GM23248 (cell line): ENCODE measurements around the gene SNIP1. TPM values are rescaled to one million over a fixed set of nuclear protein-coding genes. Genes with fewer than 3 reads are reported as not detected.
"Not testable (repeated sequence)": the region's sequence is repeated elsewhere in the genome, so short reads cannot be mapped to it uniquely, and the experiment has no call there.

Experiments
- DNase-seq: peaks from one replicate; pipeline ENCODE4 v3.0.0-alpha.2; 2015
- H2AFZ ChIP-seq: fragments of 200-600 bp; sonication (generic); 2 replicates; pipeline ENCODE4 v1.6.1; 2016; ENCODE audit warnings: antibody characterized with exemption
- H3F3A ChIP-seq: fragments of 200-600 bp; sonication (generic); 2 replicates; pipeline ENCODE4 v1.6.1; 2016; ENCODE audit warnings: mild to moderate bottlenecking, antibody characterized with exemption, mixed run types; ENCODE audit not compliant: insufficient read depth
- H3K27ac ChIP-seq: fragments of 200-600 bp; sonication (generic); 2 replicates; pipeline ENCODE4 v1.5.1; 2016; ENCODE audit warnings: mild to moderate bottlenecking
- H3K27me3 ChIP-seq: fragments of 200-600 bp; sonication (generic); replicated peaks from 2 replicates; pipeline ENCODE4 v1.6.1; 2016; ENCODE audit warnings: mild to moderate bottlenecking; ENCODE audit not compliant: insufficient read depth
- H3K36me3 ChIP-seq: fragments of 200-600 bp; sonication (generic); 2 replicates; pipeline ENCODE4 v1.6.1; 2016; ENCODE audit warnings: low read depth, mild to moderate bottlenecking
- H3K4me1 ChIP-seq: fragments of 200-600 bp; sonication (generic); 2 replicates; pipeline ENCODE4 v1.6.1; 2016; ENCODE audit warnings: mild to moderate bottlenecking; ENCODE audit not compliant: insufficient read depth
- H3K4me2 ChIP-seq: fragments of 200-600 bp; sonication (generic); one replicate; pipeline ENCODE4 v1.6.1; 2016; ENCODE audit warnings: mild to moderate bottlenecking; ENCODE audit not compliant: unreplicated experiment
- H3K4me3 ChIP-seq: fragments of 200-600 bp; sonication (generic); 2 replicates; pipeline ENCODE4 v1.5.1; 2016; ENCODE audit warnings: mild to moderate bottlenecking
- H3K79me2 ChIP-seq: fragments of 200-600 bp; sonication (generic); 2 replicates; pipeline ENCODE4 v1.6.1; 2016; ENCODE audit warnings: mild to moderate bottlenecking; ENCODE audit not compliant: insufficient read depth
- H3K9ac ChIP-seq: fragments of 200-600 bp; sonication (generic); 2 replicates; pipeline ENCODE4 v1.6.1; 2016; ENCODE audit warnings: mild to moderate bottlenecking
- H3K9me2 ChIP-seq: fragments of 200-600 bp; sonication (generic); 2 replicates; pipeline ENCODE4 v1.6.1; 2016; ENCODE audit warnings: mixed run types, mild to moderate bottlenecking, moderate library complexity; ENCODE audit not compliant: insufficient read depth
- H3K9me3 ChIP-seq: fragments of 200-600 bp; sonication (generic); one replicate; pipeline ENCODE4 v1.6.1; 2017; ENCODE audit warnings: low read depth
- H4K20me1 ChIP-seq: fragments of 200-600 bp; sonication (generic); 2 replicates; pipeline ENCODE4 v1.6.0; 2016; ENCODE audit not compliant: insufficient read depth
- EZH2 ChIP-seq: fragments of 200-600 bp; sonication (generic); IDR thresholded peaks from 2 replicates; pipeline ENCODE4 v1.6.1; 2018; ENCODE audit warnings: antibody characterized with exemption, mild to moderate bottlenecking; ENCODE audit not compliant: insufficient read depth, poor library complexity, severe bottlenecking
- EZH2phosphoT487 ChIP-seq: fragments of 200-600 bp; sonication (generic); IDR thresholded peaks from 2 replicates; pipeline ENCODE4 v1.6.1; 2018; ENCODE audit warnings: antibody characterized with exemption, moderate library complexity, mild to moderate bottlenecking, low read depth; ENCODE audit not compliant: insufficient read depth
- WGBS, 2 experiments: methylation state at CpG; one replicate each; pipeline ENCODE4 v1.1.6; 2015 to 2017; ENCODE audit warnings: low lambda C conversion rate in 2 of 2, low coverage in 1 of 2; ENCODE audit errors: missing lambda C conversion rate in 2 of 2; 5-methylcytosine and 5-hydroxymethylcytosine counted together
- in situ Hi-C: fragments of 300-500 bp; cut with MboI; formaldehyde crosslinking; loops from 2 replicates; pipeline ENCODE4 v1.15.0; 2020
- polyA plus RNA-seq: library from polyadenylated mRNA; unstranded; fragments of >200 nt; fragmentation: Nextera tagmentation; extraction: Ambion mirVana; gene quantifications from 2 replicates; pipeline ENCODE4 v1.2.1, GENCODE V29; 2016
- total RNA-seq: library from RNA; depleted of rRNA; stranded (reverse); fragments of >200 nt; shearing (Covaris generic); gene quantifications from 2 replicates; pipeline ENCODE4 v1.2.3, GENCODE V29; 2014

The SNIP1 gene
- total and polyA plus RNA-seq, 2 experiments from 2014 or later = 7.4 to 12.4 TPM

DNA sequence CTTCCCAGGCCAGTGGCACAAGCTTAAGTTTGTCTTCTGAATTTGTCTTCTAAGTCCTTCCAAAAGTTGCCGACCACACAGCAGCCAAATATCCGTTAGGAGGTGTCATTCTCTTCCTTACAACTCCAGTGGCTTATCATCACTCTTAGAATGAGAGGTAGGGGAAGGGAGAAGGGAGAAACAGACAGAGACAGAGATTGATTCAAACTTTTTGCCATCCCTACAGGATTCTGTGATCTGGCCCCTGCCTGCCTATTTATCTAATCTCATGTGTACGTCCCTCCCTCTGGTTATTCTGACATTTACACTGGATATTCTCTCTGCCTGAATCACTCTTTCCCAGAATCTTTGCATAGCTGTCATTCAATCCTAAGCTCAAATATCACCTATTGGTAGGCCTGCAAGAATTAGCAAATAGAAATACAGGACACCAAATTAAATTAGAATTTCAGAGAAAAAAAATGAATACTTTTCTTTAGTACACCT is 42.1 kb upstream of the SNIP1 start:
- 3% methylated on average over 3 of the region's 3 CpGs for WGBS, 2 experiments
- no peak for DNase-seq
- TF ChIP-seq EZH2 (no peak), EZH2phosphoT487 (no peak)
- Histone ChIP-seq H3K4me1 (peaks cover 20% of the 10 kb centered on the region), H3K79me2 (peaks cover 45% of the 10 kb centered on the region), H4K20me1 (no peaks in the 10 kb centered on the region), H3K9ac (peak overlapping the region; percentile 94), H3K9me2 (no peaks in the 10 kb centered on the region), H3K27ac (peak overlapping the region; percentile 96), H3K27me3 (no peaks in the 10 kb centered on the region), H3K9me3 (no peaks in the 10 kb centered on the region), H3K4me3 (peak overlapping the region; percentile 99), H3F3A (peaks cover 9% of the 10 kb centered on the region; the same call in 1 of the 2 replicates), H2AFZ (peak overlapping the region; percentile 98), H3K4me2 (peak overlapping the region; percentile 100), H3K36me3 (peaks cover 19% of the 10 kb centered on the region)
- in situ Hi-C loops = no loop called here

- Histone ChIP-seq H3K9me2 (no peaks in the 10 kb centered on the region), H3K36me3 (peaks cover 24% of the 10 kb centered on the region), H3K4me3 (peak within 1 kb of the TSS; percentile 99), H3K9me3 (no peaks in the 10 kb centered on the region), H3K27me3 (no peaks in the 10 kb centered on the region), H4K20me1 (no peaks in the 10 kb centered on the region), H3K9ac (peak within 1 kb of the TSS; percentile 94), H3K27ac (peak within 1 kb of the TSS; percentile 96), H3K4me1 (peaks cover 20% of the 10 kb centered on the region), H2AFZ (peak within 1 kb of the TSS; percentile 98), H3K79me2 (peaks cover 51% of the 10 kb centered on the region), H3K4me2 (peak within 1 kb of the TSS; percentile 100), H3F3A (peaks cover 9% of the 10 kb centered on the region; the same call in 1 of the 2 replicates)
- TF ChIP-seq EZH2phosphoT487 = no peak
- TF ChIP-seq EZH2 = no peak
- in situ Hi-C loops = no loop called here
- 1% methylated on average over 49 to 51 of the region's 51 CpGs for WGBS, 2 experiments
- peak; percentile 100 for DNase-seq
Observed at GRCh38 chr1:37595440-37596181, 41.5 kb upstream of the SNIP1 start, which contains the start of gene GNL2. GNL2 (minus strand) TSS chr1:37595937; CDS start chr1:37595822, 115 bp downstream.

DNA sequence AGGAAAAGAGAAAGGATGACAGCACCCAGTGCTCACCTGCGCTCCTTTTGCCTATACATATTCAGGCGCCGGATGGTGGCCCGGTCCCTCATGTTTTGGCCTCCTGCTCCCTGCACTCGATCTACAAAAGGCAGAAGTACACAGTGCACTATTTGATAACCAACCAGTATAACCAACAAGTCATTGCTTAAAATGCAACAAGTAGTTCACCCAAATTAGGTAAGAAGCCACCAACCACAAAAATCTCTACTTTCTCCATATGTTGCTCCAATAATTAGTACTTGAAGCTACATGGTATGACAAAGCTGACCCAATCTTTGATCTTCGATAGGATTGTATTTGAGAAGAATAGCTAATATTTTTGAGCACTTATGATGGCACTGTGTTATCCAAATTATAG is 39.6 kb upstream of the SNIP1 start:
- no peak overlapping the region for H3K9ac ChIP-seq
- H3K79me2 ChIP-seq = peaks cover 70% of the 10 kb centered on the region
- H3K4me3 ChIP-seq = peak overlapping the region; percentile 99
- H3K9me2 ChIP-seq = no peaks in the 10 kb centered on the region
- no peak for TF ChIP-seq EZH2
- no peak for TF ChIP-seq EZH2phosphoT487
- peaks cover 35% of the 10 kb centered on the region for H3K36me3 ChIP-seq
- H3K4me2 ChIP-seq = peak overlapping the region; percentile 98
- no peak for DNase-seq
- in situ Hi-C loops = no loop called here
- peaks cover 9% of the 10 kb centered on the region; the same call in 1 of the 2 replicates for H3F3A ChIP-seq
- H3K4me1 ChIP-seq = peaks cover 20% of the 10 kb centered on the region
- no peaks in the 10 kb centered on the region for H4K20me1 ChIP-seq
- no peaks in the 10 kb centered on the region for H3K27me3 ChIP-seq
- no peaks in the 10 kb centered on the region for H3K9me3 ChIP-seq
- H2AFZ ChIP-seq = no peak overlapping the region
- H3K27ac ChIP-seq = no peak overlapping the region
- WGBS, 2 experiments = 94% methylated on average over 6 of the region's 6 CpGs

DNA sequence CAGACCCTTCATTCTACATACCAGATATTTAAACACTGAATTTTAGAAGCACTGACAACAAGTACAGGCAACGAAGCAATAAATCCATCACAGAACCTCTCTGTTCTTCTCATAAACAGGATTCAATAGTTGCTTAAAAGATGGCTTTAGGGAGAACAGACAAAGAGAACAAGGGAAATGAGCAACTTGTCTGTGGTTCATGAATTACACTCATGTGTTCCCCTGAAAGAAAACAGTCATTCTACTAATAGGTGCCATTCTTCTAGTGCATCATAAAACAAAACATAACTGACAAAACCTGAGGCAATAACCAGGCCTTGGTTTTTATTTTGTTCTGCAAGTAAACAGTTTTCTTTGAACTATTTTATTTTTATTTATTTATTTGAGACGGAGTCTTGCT is 34.8 kb upstream of the SNIP1 start:
- Histone ChIP-seq H3K9ac (no peak overlapping the region), H3K27ac (no peak overlapping the region), H3K4me2 (no peak overlapping the region), H4K20me1 (no peaks in the 10 kb centered on the region), H3F3A (0 out of 2 replicates have a peak, but pooled peaks cover 5% of the 10 kb centered on the region), H2AFZ (no peak overlapping the region), H3K4me1 (peaks cover 4% of the 10 kb centered on the region), H3K4me3 (no peak overlapping the region), H3K27me3 (no peaks in the 10 kb centered on the region), H3K79me2 (peaks cover 96% of the 10 kb centered on the region), H3K36me3 (peaks cover 70% of the 10 kb centered on the region), H3K9me2 (no peaks in the 10 kb centered on the region), H3K9me3 (no peaks in the 10 kb centered on the region)
- TF ChIP-seq EZH2phosphoT487 = no peak
- TF ChIP-seq EZH2 = no peak
- WGBS, 2 experiments = 96 to 100% methylated on average over 2 of the region's 2 CpGs
- no peak for DNase-seq
- in situ Hi-C loops = no loop called here

GRCh38 chr1:37584544-37584943 is 30.5 kb upstream of the SNIP1 start:
- Histone ChIP-seq H3K79me2 (peaks cover 93% of the 10 kb centered on the region), H3F3A (peaks cover 26% of the 10 kb centered on the region; the same call in 1 of the 2 replicates), H3K36me3 (peaks cover 81% of the 10 kb centered on the region)
- H3K4me3 ChIP-seq, H3K4me1 ChIP-seq, H3K27ac ChIP-seq, DNase-seq, H2AFZ ChIP-seq, H3K9me2 ChIP-seq, H3K9me3 ChIP-seq, H3K4me2 ChIP-seq, in situ Hi-C loops, H3K9ac ChIP-seq, H3K27me3 ChIP-seq, H4K20me1 ChIP-seq: not testable (repeated sequence)
- WGBS, 2 experiments = 81% methylated on average over 4 of the region's 4 CpGs
